Keratinocyte (primary cell): Measurements from ENCODE around the gene TNIK. TPM values are rescaled to one million over a fixed set of nuclear protein-coding genes. Genes with fewer than 3 reads are reported as not detected.

Source experiments
- DNase-seq: peaks from one replicate; pipeline ENCODE4 v3.0.0-alpha.2; 2011; ENCODE audit warnings: low read depth, missing footprints, low spot score
- FAIRE-seq: peaks from 2 replicates; lab custom pipeline; 2011; peaks lifted over from hg19 to GRCh38; lab: Jason Lieb, UNC
- H2AFZ ChIP-seq: 2 replicates; pipeline ENCODE4 v1.6.0; 2012; ENCODE audit warnings: low read length, control low read depth, inconsistent platforms; ENCODE audit not compliant: control insufficient read depth
- H3K27ac ChIP-seq: 2 replicates; pipeline ENCODE4 v1.5.1; 2011; ENCODE audit warnings: low read length; ENCODE audit not compliant: control insufficient read depth, insufficient read depth
- H3K27me3 ChIP-seq: 3 replicates; pipeline ENCODE4 v1.6.0; 2011; ENCODE audit warnings: low read length; ENCODE audit not compliant: control insufficient read depth, insufficient read depth; ENCODE audit errors: extremely low read depth
- H3K36me3 ChIP-seq, 2 experiments: 2 replicates in 1 of 2; 3 replicates in 1 of 2; pipeline ENCODE4 v1.5.1; 2011; ENCODE audit warnings: low read length in 2 of 2, mild to moderate bottlenecking in 1 of 2; ENCODE audit not compliant: control insufficient read depth in 2 of 2, insufficient read depth in 2 of 2; ENCODE audit errors: extremely low read depth in 1 of 2
- H3K4me1 ChIP-seq: 3 replicates; pipeline ENCODE4 v1.5.1; 2011; ENCODE audit warnings: low read length; ENCODE audit not compliant: control insufficient read depth, insufficient read depth; ENCODE audit errors: extremely low read depth
- H3K4me2 ChIP-seq: 3 replicates; pipeline ENCODE4 v1.6.0; 2011; ENCODE audit warnings: low read depth, low read length; ENCODE audit not compliant: control insufficient read depth, insufficient read depth; ENCODE audit errors: extremely low read depth
- H3K4me3 ChIP-seq, 3 experiments: fragments of 200-600 bp in 1 of 3; sonication (generic) in 1 of 3; 2 replicates in 2 of 3; 3 replicates in 1 of 3; pipeline ENCODE4 v1.5.1; 2011 to 2016; ENCODE audit warnings: low read length in 3 of 3, mild to moderate bottlenecking in 3 of 3, control low read depth in 2 of 3, inconsistent platforms in 1 of 3, low read depth in 1 of 3, mixed read lengths in 1 of 3, mixed run types in 1 of 3, moderate library complexity in 1 of 3; ENCODE audit not compliant: control insufficient read depth in 2 of 3, insufficient read depth in 2 of 3; ENCODE audit errors: extremely low read depth in 1 of 3
- H3K79me2 ChIP-seq: 2 replicates; pipeline ENCODE4 v1.6.0; 2012; ENCODE audit warnings: low read length; ENCODE audit not compliant: control insufficient read depth, insufficient read depth
- H3K9ac ChIP-seq: 3 replicates; pipeline ENCODE4 v1.6.0; 2011; ENCODE audit warnings: low read length; ENCODE audit not compliant: control insufficient read depth, insufficient read depth; ENCODE audit errors: extremely low read depth
- H3K9me1 ChIP-seq: 3 replicates; pipeline ENCODE4 v1.6.0; 2011; ENCODE audit warnings: low read length; ENCODE audit not compliant: control insufficient read depth, insufficient read depth; ENCODE audit errors: extremely low read depth
- H3K9me3 ChIP-seq: 2 replicates; pipeline ENCODE4 v1.5.1; 2012; ENCODE audit warnings: low read depth, low read length; ENCODE audit not compliant: control insufficient read depth
- H4K20me1 ChIP-seq: 3 replicates; pipeline ENCODE4 v1.6.0; 2011; ENCODE audit warnings: low read length; ENCODE audit not compliant: control insufficient read depth, insufficient read depth; ENCODE audit errors: extremely low read depth
- EZH2 ChIP-seq: IDR thresholded peaks from one replicate; pipeline ENCODE4 v1.6.1; 2012; ENCODE audit warnings: inconsistent platforms, mild to moderate bottlenecking, low read length, moderate library complexity
- dilution Hi-C: fragments of 300-500 bp; cut with MboI; formaldehyde crosslinking; loops from one replicate; pipeline ENCODE4 v1.7.0; 2020; ENCODE audit warnings: low sequenced_read_pairs; ENCODE audit not compliant: extremely low pct_ligation_motif_present
- polyA plus RNA-seq, 5 experiments: library from polyadenylated mRNA; depleted of rRNA in 3 of 5; stranded (reverse) in 3 of 5; stranded (forward) in 1 of 5; unstranded in 1 of 5; fragments of >200 nt; gene quantifications; 1 replicate in 1 of 5; 2 replicates in 3 of 5; 3 replicates in 1 of 5; pipeline versions ENCODE4 v1.2.1 to v1.2.3, GENCODE V29; 2011 to 2012; ENCODE audit warnings: missing spikeins in 2 of 5, low read depth in 1 of 5, low replicate concordance in 1 of 5
- TF ChIP-seq, protein P1 (sequence below), 3 experiments: IDR thresholded peaks in 1 of 3; conservative IDR thresholded peaks in 1 of 3; optimal IDR thresholded peaks in 1 of 3; 2 replicates in 2 of 3; 3 replicates in 1 of 3; pipeline versions ENCODE3 to v1.5.1; 2011; ENCODE audit warnings: low read length in 3 of 3, mild to moderate bottlenecking in 3 of 3, moderate library complexity in 2 of 3, control low read depth in 1 of 3, inconsistent platforms in 1 of 3; ENCODE audit not compliant: insufficient read depth in 2 of 3; ENCODE audit errors: extremely low read depth in 1 of 3

The TNIK gene
- polyA plus RNA-seq, 1 donor (not counting 4 experiments of a cell fraction or from before 2014, with no cell fraction given), result 4.4 TPM

DNA sequence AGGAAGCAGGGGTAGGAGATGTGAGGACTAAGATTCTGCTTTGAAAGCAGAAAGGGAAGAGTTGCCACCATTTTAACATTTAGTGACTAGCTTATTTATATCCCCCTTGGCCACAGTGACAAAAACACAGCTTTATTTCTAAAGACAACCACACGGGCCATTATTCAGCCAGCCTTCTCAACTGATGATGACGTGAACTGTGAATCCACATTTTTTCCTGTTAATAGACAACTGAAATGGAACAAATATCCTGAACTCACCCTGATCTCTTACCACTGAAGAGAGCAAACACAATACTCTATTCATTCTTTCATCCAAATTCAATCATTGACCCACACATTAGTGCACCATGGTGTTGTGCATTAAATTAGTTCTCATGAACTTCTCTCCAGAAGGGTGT is 145.1 kb downstream of the TNIK start:
- no peak overlapping the region for H3K4me3 ChIP-seq
- H3K79me2 ChIP-seq, result no peaks in the 10 kb centered on the region
- no peaks in the 10 kb centered on the region for H3K36me3 ChIP-seq
- H3K4me2 ChIP-seq, result no peak overlapping the region
- dilution Hi-C loops, result no loop called here
- H3K9me1 ChIP-seq, result no peaks in the 10 kb centered on the region
- DNase-seq, result no peak
- H3K9ac ChIP-seq, result no peak overlapping the region
- no peak overlapping the region for H3K27ac ChIP-seq
- no peaks in the 10 kb centered on the region for H3K9me3 ChIP-seq
- TF ChIP-seq EZH2, result no peak
- TF ChIP-seq, protein P1, sequence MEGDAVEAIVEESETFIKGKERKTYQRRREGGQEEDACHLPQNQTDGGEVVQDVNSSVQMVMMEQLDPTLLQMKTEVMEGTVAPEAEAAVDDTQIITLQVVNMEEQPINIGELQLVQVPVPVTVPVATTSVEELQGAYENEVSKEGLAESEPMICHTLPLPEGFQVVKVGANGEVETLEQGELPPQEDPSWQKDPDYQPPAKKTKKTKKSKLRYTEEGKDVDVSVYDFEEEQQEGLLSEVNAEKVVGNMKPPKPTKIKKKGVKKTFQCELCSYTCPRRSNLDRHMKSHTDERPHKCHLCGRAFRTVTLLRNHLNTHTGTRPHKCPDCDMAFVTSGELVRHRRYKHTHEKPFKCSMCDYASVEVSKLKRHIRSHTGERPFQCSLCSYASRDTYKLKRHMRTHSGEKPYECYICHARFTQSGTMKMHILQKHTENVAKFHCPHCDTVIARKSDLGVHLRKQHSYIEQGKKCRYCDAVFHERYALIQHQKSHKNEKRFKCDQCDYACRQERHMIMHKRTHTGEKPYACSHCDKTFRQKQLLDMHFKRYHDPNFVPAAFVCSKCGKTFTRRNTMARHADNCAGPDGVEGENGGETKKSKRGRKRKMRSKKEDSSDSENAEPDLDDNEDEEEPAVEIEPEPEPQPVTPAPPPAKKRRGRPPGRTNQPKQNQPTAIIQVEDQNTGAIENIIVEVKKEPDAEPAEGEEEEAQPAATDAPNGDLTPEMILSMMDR (optimal IDR thresholded peaks at IDR 0.05 in 1 of 3, IDR thresholded peaks at IDR 0.05 in 1 of 3, conservative IDR thresholded peaks at IDR 0.05 in 1 of 3; ENCODE audit: extremely low read depth in 1 of 3, insufficient read depth in 2 of 3, low read length in 3 of 3), result no peak
- H4K20me1 ChIP-seq, result no peaks in the 10 kb centered on the region
- H3K4me1 ChIP-seq, result peaks cover 5% of the 10 kb centered on the region
- no peaks in the 10 kb centered on the region for H3K27me3 ChIP-seq
- FAIRE-seq, result no peak
- no peak overlapping the region for H2AFZ ChIP-seq

DNA sequence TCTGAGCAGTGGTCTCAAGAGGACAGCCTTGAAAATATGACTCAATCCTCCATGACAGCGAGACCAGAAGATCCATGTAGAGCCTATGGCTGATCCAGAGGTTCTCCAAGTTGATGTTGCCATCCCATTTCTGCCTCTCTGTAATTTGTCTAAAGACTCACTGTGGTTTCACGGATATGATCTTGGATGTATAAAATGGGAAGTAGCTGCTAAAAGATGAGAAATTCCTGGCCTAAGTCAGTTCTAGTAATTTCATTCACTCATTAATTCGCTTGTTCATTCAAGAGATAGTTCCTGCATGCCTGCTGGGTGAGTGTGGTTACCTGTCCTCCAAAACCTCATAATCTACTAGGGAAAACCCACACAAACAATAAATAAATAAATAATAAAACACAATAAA is 145.9 kb downstream of the TNIK start:
- Histone ChIP-seq H4K20me1 (no peaks in the 10 kb centered on the region), H3K27me3 (no peaks in the 10 kb centered on the region), H3K4me2 (no peak overlapping the region), H3K4me1 (peaks cover 11% of the 10 kb centered on the region), H3K36me3 (no peaks in the 10 kb centered on the region), H3K9me3 (no peaks in the 10 kb centered on the region), H2AFZ (no peak overlapping the region), H3K79me2 (no peaks in the 10 kb centered on the region), H3K27ac (no peak overlapping the region), H3K9me1 (no peaks in the 10 kb centered on the region), H3K4me3 (no peak overlapping the region), H3K9ac (no peak overlapping the region)
- dilution Hi-C loops, result no loop called here
- TF ChIP-seq, protein P1 (optimal IDR thresholded peaks at IDR 0.05 in 1 of 3, IDR thresholded peaks at IDR 0.05 in 1 of 3, conservative IDR thresholded peaks at IDR 0.05 in 1 of 3; ENCODE audit: extremely low read depth in 1 of 3, insufficient read depth in 2 of 3, low read length in 3 of 3), result no peak
- TF ChIP-seq EZH2, result no peak
- FAIRE-seq, result no peak
- no peak for DNase-seq
